Keratinocyte (primary cell): ENCODE results near the gene OBI1.

Experiments
- CTCF ChIP-seq, 3 experiments: IDR thresholded peaks in 1 of 3; conservative IDR thresholded peaks in 1 of 3; optimal IDR thresholded peaks in 1 of 3; 2 replicates in 2 of 3; 3 replicates in 1 of 3; pipeline versions ENCODE3 to v1.5.1; 2011; ENCODE audit warnings: low read length in 3 of 3, mild to moderate bottlenecking in 3 of 3, moderate library complexity in 2 of 3, control low read depth in 1 of 3, inconsistent platforms in 1 of 3; ENCODE audit not compliant: insufficient read depth in 2 of 3; ENCODE audit errors: extremely low read depth in 1 of 3
- EZH2 ChIP-seq: IDR thresholded peaks from one replicate; pipeline ENCODE4 v1.6.1; 2012; ENCODE audit warnings: inconsistent platforms, mild to moderate bottlenecking, low read length, moderate library complexity

- TF ChIP-seq CTCF (optimal IDR thresholded peaks at IDR 0.05 in 1 of 3, IDR thresholded peaks at IDR 0.05 in 1 of 3, conservative IDR thresholded peaks at IDR 0.05 in 1 of 3; ENCODE audit: extremely low read depth in 1 of 3, insufficient read depth in 2 of 3, low read length in 3 of 3): no peak
- TF ChIP-seq EZH2: no peak
Observed at GRCh38 chr13:78650717-78651083, 8.3 kb downstream of the OBI1 start.
